Lung (tissue), 12 donors: ENCODE data around the gene CFAP61. TPM values are rescaled to one million over a fixed set of nuclear protein-coding genes. Genes with fewer than 3 reads are reported as not detected.
A peak's percentile ranks its signal among the peaks of the same experiment; 100 is the strongest.

ENCODE experiments used
- ATAC-seq: fragments of 200-7000 bp; cut with Tn5 transposase; one replicate; pipeline ENCODE4 v1.9.1; 2020; ENCODE audit warnings: moderate number of reproducible peaks; ENCODE audit not compliant: insufficient read depth, low FRiP score
- DNase-seq, 3 donors: peaks; one replicate each; pipeline ENCODE4 v3.0.0-alpha.2; 2013 to 2017
- H3K27ac ChIP-seq, 2 donors: one replicate each; pipeline ENCODE4 v1.5.1; 2013; ENCODE audit warnings: mild to moderate bottlenecking in 2 of 2, moderate library complexity in 2 of 2, control low read depth in 1 of 2, inconsistent platforms in 1 of 2, low read depth in 1 of 2, low read length in 1 of 2
- H3K27me3 ChIP-seq, 3 donors: one replicate each; pipeline ENCODE4 v1.5.1; 2013; ENCODE audit warnings: low read length in 2 of 3; ENCODE audit not compliant: control insufficient read depth in 3 of 3, insufficient read depth in 3 of 3
- H3K36me3 ChIP-seq, 4 donors: one replicate each; pipeline ENCODE4 v1.5.1; 2013; ENCODE audit warnings: low read length in 4 of 4, mild to moderate bottlenecking in 1 of 4, moderate library complexity in 1 of 4; ENCODE audit not compliant: control insufficient read depth in 4 of 4, insufficient read depth in 4 of 4
- H3K4me1 ChIP-seq, 5 donors: one replicate each; pipeline ENCODE4 v1.5.1; 2013; ENCODE audit warnings: low read length in 5 of 5, mild to moderate bottlenecking in 2 of 5, moderate library complexity in 1 of 5; ENCODE audit not compliant: control insufficient read depth in 5 of 5, insufficient read depth in 5 of 5
- H3K4me3 ChIP-seq: one replicate; pipeline ENCODE4 v1.5.1; 2013; ENCODE audit warnings: mild to moderate bottlenecking, control low read depth, moderate library complexity
- H3K9ac ChIP-seq, 2 donors: one replicate each; pipeline ENCODE4 v1.5.1; 2013; ENCODE audit warnings: low read length in 2 of 2, control low read depth in 1 of 2; ENCODE audit not compliant: insufficient read depth in 1 of 2
- H3K9me3 ChIP-seq, 4 donors: one replicate each; pipeline ENCODE4 v1.5.1; 2013; ENCODE audit warnings: low read length in 3 of 4, mild to moderate bottlenecking in 1 of 4, moderate library complexity in 1 of 4; ENCODE audit not compliant: control insufficient read depth in 4 of 4, insufficient read depth in 3 of 4
- CTCF ChIP-seq: IDR thresholded peaks from 2 replicates; pipeline ENCODE4 v1.5.1; 2012; ENCODE audit warnings: mild to moderate bottlenecking; ENCODE audit errors: control extremely low read depth, extremely low read depth
- WGBS, 2 donors: extraction: QIAGEN DNeasy Blood & Tissue Kit; methylation state at CpG; one replicate each; pipeline ENCODE4 v1.1.7; 2013; 5-methylcytosine and 5-hydroxymethylcytosine counted together
- polyA plus RNA-seq, 2 donors: library from polyadenylated mRNA; stranded (reverse); fragments of 200-250 nt; gene quantifications; one replicate each; pipeline ENCODE4 v1.2.1, GENCODE V29; 2013
- total RNA-seq, 2 donors: library from RNA; depleted of rRNA in 1 of 2; stranded (reverse); fragments of >200 nt in 1 of 2; gene quantifications; one replicate each; pipeline ENCODE4 v1.2.1, GENCODE V29; 2014 to 2021
- donor health status: control.
- donor health status: control.
- donor health status: Bipolar disorder and iron deficiency.
- donor health status: healthy.
- donor health status: DM: yes; HTN: yes; CAD: no.

The CFAP61 gene
- total and polyA plus RNA-seq, 4 donors = 2.0 to 15.4 (median 6.5) TPM

GRCh38 chr20:20005342-20005741, 47.0 kb upstream of the CFAP61 start:
- Histone ChIP-seq H3K36me3 (peaks cover 3 to 12% (median 10%) of the 10 kb centered on the region in 4 donors), H3K27me3 (peaks cover 0 to 2% (median 0%) of the 10 kb centered on the region in 3 donors), H3K9ac (no peak overlapping the region), H3K4me1 (peaks cover 4 to 23% (median 8%) of the 10 kb centered on the region in 5 donors), H3K4me3 (no peak overlapping the region), H3K27ac (no peak overlapping the region), H3K9me3 (no peaks in the 10 kb centered on the region)
- DNase-seq = no peak
- 69 to 73% methylated on average over 7 of the region's 7 CpGs for WGBS, 2 donors
- no peak for ATAC-seq
- TF ChIP-seq CTCF = no peak

- Histone ChIP-seq H3K9ac (no peak overlapping the region), H3K36me3 (no peaks in the 10 kb centered on the region), H3K27me3 (peaks cover 0 to 6% (median 0%) of the 10 kb centered on the region in 3 donors), H3K9me3 (no peaks in the 10 kb centered on the region), H3K4me3 (no peak overlapping the region), H3K4me1 (peaks cover 0 to 22% (median 8%) of the 10 kb centered on the region in 5 donors), H3K27ac (no peak overlapping the region)
- 63 to 74% methylated on average over 14 of the region's 14 CpGs for WGBS, 2 donors
- DNase-seq (peak in 2 of 3 donors; percentile 21 to 25), ATAC-seq (no peak)
- no peak for TF ChIP-seq CTCF
Observed at GRCh38 chr20:20009784-20010253, 42.5 kb upstream of the CFAP61 start.

GRCh38 chr20:20010639-20011500, 41.5 kb upstream of the CFAP61 start:
- no peak for ATAC-seq
- peak; percentile 32 to 93 (median 89) for DNase-seq
- Histone ChIP-seq H3K27ac (peak overlapping the region in 1 of 2 donors; percentile 11), H3K4me1 (peaks cover 0 to 22% (median 8%) of the 10 kb centered on the region in 5 donors), H3K4me3 (no peak overlapping the region), H3K27me3 (peaks cover 0 to 6% (median 0%) of the 10 kb centered on the region in 3 donors), H3K36me3 (no peaks in the 10 kb centered on the region), H3K9ac (peak overlapping the region in 1 of 2 donors; percentile 20), H3K9me3 (no peaks in the 10 kb centered on the region)
- 46 to 56% methylated on average over 4 of the region's 4 CpGs for WGBS, 2 donors
- TF ChIP-seq CTCF = no peak
